Activated T-cell treated with anti-CD3 and anti-CD28 coated beads, Interleukin-2, amount 50 U/mL, for 4 hours (primary cell): ENCODE results near the gene CCDC17. TPM values are rescaled to one million over a fixed set of nuclear protein-coding genes. Genes with fewer than 3 reads are reported as not detected.
A peak's percentile ranks its signal among the peaks of the same experiment; 100 is the strongest.

ENCODE experiments used
- ATAC-seq, 2 donors: fragments of 200-7000 bp; cut with Tn5 transposase; one replicate each; pipeline ENCODE4 v1.10.0; 2021
- DNase-seq: peaks from one replicate; pipeline ENCODE4 v3.0.0-alpha.2; 2020
- H3K27me3 Mint-ChIP-seq: one replicate; pipeline ENCODE4 v1.8.0; 2021; ENCODE audit warnings: low read depth, mixed read lengths
- H3K36me3 Mint-ChIP-seq: one replicate; pipeline ENCODE4 v1.8.0; 2022; ENCODE audit warnings: mixed read lengths; ENCODE audit not compliant: insufficient read depth
- H3K4me1 Mint-ChIP-seq: one replicate; pipeline ENCODE4 v1.8.0; 2021; ENCODE audit warnings: low read depth, mixed read lengths
- H3K4me3 Mint-ChIP-seq: one replicate; pipeline ENCODE4 v1.8.0; 2021; ENCODE audit warnings: mild to moderate bottlenecking, moderate library complexity, mixed read lengths
- H3K9me3 Mint-ChIP-seq: one replicate; pipeline ENCODE4 v1.8.0; 2021; ENCODE audit warnings: mixed read lengths
- total RNA-seq, 3 donors: library from RNA; stranded (reverse); gene quantifications; one replicate each; pipeline ENCODE4 v1.2.1, GENCODE V29; 2021

Gene CCDC17
- total RNA-seq, result 1 to 10 TPM; 1.1 to 2.3 (median 1.6) TPM

DNA sequence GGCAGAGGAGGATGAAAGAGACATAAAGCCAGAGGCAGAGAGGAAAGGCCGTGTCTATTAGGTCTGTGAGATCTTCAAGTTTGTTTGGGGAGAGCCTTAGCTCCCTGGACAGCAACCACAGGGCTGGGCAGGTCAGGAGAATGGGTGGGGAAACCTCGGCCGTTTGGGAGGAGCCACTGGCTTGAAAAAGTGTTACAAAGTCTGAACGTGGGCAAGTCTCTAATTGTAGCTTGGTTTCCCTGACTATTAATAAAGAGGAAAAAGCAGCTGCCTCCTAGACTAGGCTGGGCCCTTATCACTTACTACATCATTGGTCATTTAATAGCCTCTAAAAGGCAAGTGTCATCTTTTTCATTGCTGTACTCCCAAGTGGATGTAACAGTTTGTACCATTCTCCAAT is at the start of gene CCDC17:
Gene CCDC17, minus strand, starts transcription at position 83 of the 400 bp plus-strand sequence. CDS start 145 bp downstream, outside the sequence.
- Mint-ChIP-seq H3K36me3 (peaks cover 24% of the 10 kb centered on the region), H3K4me3 (no peak within 1 kb of the TSS), H3K9me3 (no peaks in the 10 kb centered on the region), H3K4me1 (no peaks in the 10 kb centered on the region), H3K27me3 (no peaks in the 10 kb centered on the region)
- ATAC-seq (no peak), DNase-seq (no peak)

DNA sequence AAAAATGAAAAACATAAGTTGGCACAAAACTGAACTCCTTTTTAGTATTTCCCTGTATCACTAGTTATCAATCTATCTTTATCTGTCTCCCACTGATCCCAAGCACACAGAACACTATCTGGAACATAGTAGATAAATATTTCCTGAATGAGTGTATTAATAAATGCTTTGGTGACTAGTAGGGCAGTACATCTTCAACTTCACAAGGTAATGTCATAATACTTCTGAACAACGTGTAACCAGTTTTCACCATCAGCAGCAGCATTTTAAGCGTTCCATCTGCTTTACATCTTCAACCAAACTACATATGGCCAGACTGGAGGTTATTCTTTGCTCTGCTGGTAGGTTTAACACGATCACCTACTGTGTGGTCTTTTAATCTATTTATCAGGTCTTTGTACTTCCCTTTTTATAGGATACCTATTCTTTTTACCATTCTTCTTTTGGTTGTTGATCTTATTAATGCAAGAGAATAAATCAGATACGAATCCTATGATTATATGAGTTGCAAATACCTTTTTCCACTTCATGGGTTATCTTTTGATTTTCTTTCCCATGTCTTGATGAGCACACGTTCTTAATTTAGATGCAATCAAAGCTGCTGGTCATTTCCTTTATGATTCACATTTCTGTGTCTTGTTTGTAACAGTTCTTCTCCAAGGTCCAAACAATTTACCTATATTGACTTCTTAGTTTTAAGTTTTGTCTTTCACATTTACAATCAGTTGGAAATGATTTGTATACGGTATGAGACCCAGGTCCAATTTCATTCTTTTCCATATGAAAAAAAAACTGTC is 46.2 kb upstream of the CCDC17 start:
- no peak for DNase-seq
- peaks cover 65% of the 10 kb centered on the region for H3K4me1 Mint-ChIP-seq

DNA sequence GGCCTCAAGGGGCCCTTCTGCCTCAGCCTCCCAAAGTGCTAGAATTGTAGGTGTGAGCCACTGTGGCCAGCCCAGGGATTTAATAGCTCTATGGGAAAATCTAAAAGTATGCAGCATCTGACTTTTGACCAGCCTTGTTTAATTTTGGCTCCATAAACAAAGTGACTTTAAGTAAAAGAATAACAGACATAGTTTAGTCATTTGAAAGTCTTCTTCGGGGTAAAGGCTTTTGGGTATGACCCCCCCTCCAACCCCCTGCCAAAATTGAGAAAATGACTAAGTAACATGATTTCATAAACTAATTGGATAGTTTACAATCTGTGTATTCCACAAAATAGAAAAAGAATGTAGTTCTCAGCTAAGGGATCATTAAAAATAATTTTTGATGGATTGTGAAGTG is 45.5 kb upstream of the CCDC17 start:
- Mint-ChIP-seq H3K4me1 (peaks cover 61% of the 10 kb centered on the region), H3K9me3 (no peaks in the 10 kb centered on the region), H3K36me3 (peaks cover 4% of the 10 kb centered on the region), H3K4me3 (no peak overlapping the region), H3K27me3 (no peaks in the 10 kb centered on the region)
- DNase-seq (no peak), ATAC-seq (no peak)

More for the DNA sequence above, 46.2 kb upstream of the CCDC17 start:
- no peak for ATAC-seq
- Mint-ChIP-seq H3K9me3 (no peaks in the 10 kb centered on the region), H3K36me3 (peaks cover 6% of the 10 kb centered on the region), H3K4me3 (no peak overlapping the region), H3K27me3 (no peaks in the 10 kb centered on the region)

DNA sequence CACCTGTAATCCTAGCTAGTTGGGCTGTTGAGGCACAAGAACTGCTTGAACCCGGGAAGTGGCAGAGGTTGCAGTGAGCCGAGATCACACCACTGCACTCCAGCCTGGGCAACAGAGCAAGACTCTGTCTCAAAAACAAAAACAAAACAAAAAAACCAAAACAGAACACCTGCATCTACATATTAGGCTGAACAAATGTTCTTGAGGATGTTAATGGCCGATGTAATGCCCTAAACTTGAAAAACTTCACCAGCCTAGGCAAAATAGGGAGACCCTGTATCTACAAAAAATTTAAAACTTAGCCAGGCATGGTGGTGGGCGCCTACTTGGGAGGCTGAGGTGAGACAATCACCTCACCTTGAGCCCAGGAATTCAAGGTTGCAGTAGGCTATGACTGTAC is 44.7 kb upstream of the CCDC17 start:
- Mint-ChIP-seq H3K36me3 (peaks cover 4% of the 10 kb centered on the region), H3K4me1 (peaks cover 56% of the 10 kb centered on the region), H3K9me3 (no peaks in the 10 kb centered on the region), H3K27me3 (no peaks in the 10 kb centered on the region), H3K4me3 (no peak overlapping the region)
- DNase-seq (no peak), ATAC-seq (no peak)

DNA sequence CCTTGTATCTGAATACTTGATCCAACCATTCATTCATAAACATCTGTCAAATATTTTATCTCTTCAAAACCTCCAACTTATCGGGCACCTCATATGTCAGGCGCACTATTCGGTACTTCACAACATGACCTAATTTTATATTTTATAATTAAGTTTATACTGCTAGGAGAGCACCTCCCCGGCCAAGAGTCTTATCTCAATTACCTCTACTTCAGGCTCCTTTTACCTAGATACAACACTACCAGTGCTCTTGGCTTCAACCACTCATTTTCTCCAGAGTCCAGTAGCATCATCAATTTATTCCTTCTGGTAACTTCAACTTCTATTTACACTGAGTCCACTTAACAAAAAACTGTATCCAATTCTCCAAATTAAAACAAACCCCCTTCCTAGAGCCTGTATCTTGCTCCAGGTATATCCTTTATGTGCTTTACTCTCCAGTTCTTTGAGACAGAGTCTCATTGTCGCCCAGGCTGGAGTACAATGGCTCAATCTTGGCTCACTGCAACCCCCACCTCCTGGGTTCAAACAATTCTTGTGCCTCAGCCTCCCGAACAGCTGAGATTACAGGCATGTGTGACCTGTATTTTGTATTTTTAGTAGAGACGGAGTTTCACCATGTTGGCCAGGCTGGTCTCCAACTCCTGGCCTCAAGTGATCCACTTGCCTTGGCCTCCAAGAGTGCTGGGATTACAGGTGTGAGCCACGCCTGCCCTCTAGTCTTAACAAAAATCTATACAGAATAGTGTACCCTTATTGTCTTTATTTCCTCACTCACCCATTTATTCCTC is 43.7 kb upstream of the CCDC17 start:
- ATAC-seq (no peak), DNase-seq (no peak)
- Mint-ChIP-seq H3K4me3 (no peak overlapping the region), H3K27me3 (no peaks in the 10 kb centered on the region), H3K4me1 (peaks cover 52% of the 10 kb centered on the region), H3K36me3 (peaks cover 7% of the 10 kb centered on the region), H3K9me3 (no peaks in the 10 kb centered on the region)

DNA sequence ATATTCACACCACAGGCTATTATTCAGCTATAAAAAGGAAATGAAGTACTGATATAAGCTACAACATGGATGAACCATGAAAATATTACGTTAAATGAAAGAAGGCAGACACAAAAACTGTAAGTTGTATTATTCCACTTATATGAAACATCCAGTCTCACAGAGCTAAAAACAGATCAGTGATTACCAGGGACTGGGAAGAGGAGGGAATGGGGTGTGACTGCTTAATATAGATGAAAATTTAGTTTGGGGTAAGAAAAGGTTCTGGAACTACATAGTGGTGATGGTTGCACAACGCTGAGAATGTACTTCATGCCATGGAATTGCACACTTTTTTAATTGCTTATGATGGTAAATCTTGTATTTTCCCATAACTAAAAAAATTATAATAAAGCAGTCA is 43.0 kb upstream of the CCDC17 start:
- no peak for ATAC-seq
- H3K9me3 Mint-ChIP-seq, result no peaks in the 10 kb centered on the region
- DNase-seq, result no peak
- peaks cover 47% of the 10 kb centered on the region for H3K4me1 Mint-ChIP-seq
- H3K36me3 Mint-ChIP-seq, result peaks cover 7% of the 10 kb centered on the region
- H3K27me3 Mint-ChIP-seq, result no peaks in the 10 kb centered on the region
- H3K4me3 Mint-ChIP-seq, result no peak overlapping the region

DNA sequence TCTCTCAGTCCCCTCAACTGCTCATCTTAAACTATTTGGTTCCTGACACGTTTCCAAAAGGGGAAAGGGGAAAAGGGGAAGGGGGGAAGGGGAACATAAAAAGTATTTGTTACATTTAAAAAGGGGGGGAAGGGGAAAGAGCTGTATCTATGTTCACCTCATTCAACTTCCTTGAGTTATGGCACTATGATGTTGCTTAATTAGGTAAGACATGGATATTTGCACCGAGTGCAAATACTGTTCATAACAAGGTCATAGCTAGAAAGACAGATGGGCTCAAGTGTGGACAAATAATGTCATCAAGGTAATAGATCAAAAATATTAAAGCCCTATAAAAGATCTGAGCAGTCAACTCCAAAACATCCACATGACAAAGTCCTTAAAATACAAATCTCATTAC is 36.5 kb upstream of the CCDC17 start:
- H3K9me3 Mint-ChIP-seq, result no peaks in the 10 kb centered on the region
- DNase-seq (no peak), ATAC-seq (no peak)
- peaks cover 11% of the 10 kb centered on the region for H3K4me1 Mint-ChIP-seq
- no peaks in the 10 kb centered on the region for H3K27me3 Mint-ChIP-seq
- H3K4me3 Mint-ChIP-seq, result no peak overlapping the region
- peaks cover 33% of the 10 kb centered on the region for H3K36me3 Mint-ChIP-seq

DNA sequence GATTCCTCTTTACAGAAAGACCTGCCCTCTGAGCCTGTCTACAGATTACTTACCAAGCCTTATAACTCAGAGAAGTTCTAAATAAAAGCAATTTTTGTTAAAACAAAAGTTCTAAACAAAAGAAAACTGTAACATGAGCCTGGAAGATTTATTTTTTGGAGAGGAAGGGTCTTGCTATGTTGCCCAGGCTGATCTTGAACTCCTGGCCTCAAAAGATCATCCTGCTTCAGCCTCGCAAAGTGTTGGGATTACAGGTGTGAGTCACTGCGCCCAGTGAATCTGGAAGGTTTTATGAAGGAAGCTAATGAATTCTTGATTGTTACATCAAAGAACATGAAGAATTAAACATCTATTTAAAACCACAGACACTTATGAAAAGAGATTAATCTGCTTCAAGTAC is 35.4 kb upstream of the CCDC17 start:
- H3K4me3 Mint-ChIP-seq, result no peak overlapping the region
- peaks cover 41% of the 10 kb centered on the region for H3K36me3 Mint-ChIP-seq
- no peaks in the 10 kb centered on the region for H3K27me3 Mint-ChIP-seq
- DNase-seq, result no peak
- H3K9me3 Mint-ChIP-seq, result no peaks in the 10 kb centered on the region
- no peak for ATAC-seq
- H3K4me1 Mint-ChIP-seq, result peaks cover 13% of the 10 kb centered on the region

DNA sequence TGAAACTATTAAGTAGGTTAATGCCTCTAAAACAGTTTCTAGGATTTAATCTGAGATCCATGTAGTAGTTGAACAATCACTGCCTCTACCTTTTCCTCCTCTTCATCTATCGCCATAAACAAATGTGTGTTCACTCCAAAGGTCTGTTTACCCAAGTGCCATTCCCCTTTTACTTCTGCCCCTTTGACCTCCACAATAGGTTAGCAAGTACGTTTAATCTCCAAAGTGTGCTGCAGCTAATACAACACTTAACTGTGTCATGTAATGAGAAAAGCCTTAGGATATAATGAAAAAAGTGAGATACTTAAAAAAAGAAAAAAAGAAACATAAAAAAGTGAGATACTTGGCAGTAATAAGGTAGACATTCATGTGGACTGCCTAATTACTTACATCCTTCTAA is 34.3 kb upstream of the CCDC17 start:
- ATAC-seq (no peak), DNase-seq (no peak)
- Mint-ChIP-seq H3K4me3 (no peak overlapping the region), H3K4me1 (peaks cover 10% of the 10 kb centered on the region), H3K27me3 (no peaks in the 10 kb centered on the region), H3K9me3 (no peaks in the 10 kb centered on the region), H3K36me3 (peaks cover 38% of the 10 kb centered on the region)

DNA sequence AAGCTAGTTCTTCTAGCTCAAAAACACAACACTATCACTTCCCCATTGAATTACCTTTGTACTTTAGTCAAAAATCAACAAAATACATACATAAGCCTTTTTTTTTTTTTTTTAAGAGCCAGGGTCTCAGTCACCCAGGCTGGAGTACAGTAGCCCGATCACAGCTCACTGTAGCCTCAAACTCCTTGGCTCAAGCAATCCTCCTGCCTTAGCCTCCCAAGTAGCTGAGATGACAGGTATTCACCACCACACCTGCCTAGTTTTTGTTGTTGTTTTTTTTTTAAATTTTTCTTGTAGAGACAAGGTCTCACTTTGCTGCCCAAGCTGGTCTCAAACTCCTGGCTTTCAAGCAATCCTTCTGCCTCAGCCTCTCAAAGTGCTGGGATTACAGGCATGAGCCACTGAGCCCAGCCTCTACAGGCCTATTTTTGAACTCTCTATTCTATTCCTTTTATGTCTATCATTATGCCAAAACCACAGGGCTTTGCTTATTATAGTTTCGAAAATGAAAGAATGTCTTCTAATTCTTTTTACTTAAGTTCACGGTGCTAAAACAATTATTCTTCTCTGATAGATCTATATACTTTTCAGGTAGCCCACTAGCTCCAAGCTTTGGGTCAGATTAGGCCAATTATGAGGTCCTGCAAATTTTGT is 32.8 kb upstream of the CCDC17 start:
- DNase-seq (no peak), ATAC-seq (no peak)
- H3K4me1 Mint-ChIP-seq, result peaks cover 7% of the 10 kb centered on the region
- no peaks in the 10 kb centered on the region for H3K9me3 Mint-ChIP-seq
- no peaks in the 10 kb centered on the region for H3K27me3 Mint-ChIP-seq
- peaks cover 46% of the 10 kb centered on the region for H3K36me3 Mint-ChIP-seq
- no peak overlapping the region for H3K4me3 Mint-ChIP-seq

DNA sequence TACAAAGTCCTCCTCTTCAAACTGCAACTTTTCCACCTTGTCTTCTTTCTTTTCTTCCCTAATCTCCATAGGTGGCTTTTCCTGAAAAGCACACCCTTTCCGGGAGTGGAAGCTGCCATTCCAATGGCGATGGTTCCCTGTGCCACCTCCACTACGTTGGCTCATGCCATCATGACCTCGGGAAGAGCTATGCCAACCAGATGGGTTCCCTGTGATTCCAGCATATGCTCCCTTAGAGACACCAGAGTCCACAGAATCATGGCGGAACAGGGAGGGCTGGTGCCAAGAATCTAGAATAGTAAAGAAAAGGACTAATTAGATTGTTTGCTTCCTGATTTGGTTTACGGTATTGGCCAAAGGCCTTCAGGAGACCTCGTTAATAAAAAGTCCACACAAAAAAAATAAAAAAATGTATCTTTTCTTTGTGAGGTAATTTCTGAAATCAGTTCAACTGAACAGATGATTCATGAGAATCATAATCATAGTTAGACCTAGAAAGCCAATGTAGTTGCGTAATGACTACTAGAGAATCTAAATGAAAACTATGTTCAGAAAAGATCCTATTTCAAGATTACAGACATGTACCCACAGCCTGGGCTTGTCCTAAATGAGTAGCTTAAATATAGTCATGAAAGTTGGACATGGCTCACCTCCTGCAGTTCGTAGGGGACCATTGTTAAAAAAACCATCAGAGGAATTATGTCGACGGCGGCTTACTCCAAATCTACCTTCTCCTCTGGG is 30.9 kb upstream of the CCDC17 start:
- DNase-seq (no peak), ATAC-seq (peak; percentile 86 to 87)
- Mint-ChIP-seq H3K4me3 (no peak overlapping the region), H3K36me3 (peaks cover 56% of the 10 kb centered on the region), H3K4me1 (peaks cover 12% of the 10 kb centered on the region), H3K9me3 (no peaks in the 10 kb centered on the region), H3K27me3 (no peaks in the 10 kb centered on the region)

DNA sequence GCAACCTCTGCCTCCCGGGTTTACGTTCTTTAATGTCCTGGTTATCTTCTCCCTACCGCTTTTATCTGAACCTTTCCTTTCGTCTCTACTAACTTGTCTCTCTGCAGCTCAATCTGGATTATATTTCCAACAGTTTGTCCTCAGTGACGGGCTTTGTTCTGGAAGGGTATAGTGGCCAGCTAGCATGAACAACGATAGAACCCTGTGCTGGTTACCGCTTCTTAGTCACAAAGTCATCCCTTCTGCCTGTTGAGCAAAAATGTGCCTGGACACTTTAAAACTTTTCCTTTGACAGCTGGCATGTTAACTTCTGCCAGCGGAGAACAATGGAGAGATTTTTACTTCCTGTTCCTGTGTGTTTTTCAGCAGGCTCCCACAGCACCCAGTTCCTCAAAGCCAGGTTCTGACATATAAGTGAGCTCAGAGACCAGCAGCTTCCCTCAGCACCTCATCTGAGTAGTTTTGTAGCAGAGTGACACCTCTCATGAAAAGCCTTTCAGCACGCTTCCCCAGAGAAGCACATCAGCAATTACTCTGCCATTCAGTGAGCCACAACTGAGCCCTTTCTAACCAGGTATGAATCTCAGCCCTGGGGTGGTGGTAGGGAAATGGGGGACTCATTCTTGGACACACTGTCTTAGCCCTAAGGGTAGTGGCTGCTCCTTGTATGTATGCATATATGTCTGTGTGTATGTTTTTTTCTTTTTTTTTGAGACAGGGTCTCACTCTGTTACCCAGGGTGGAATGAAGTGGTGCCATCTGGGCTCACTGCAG is 23.6 kb upstream of the CCDC17 start:
- Mint-ChIP-seq H3K4me3 (no peak overlapping the region), H3K27me3 (no peaks in the 10 kb centered on the region), H3K9me3 (no peaks in the 10 kb centered on the region), H3K36me3 (peaks cover 33% of the 10 kb centered on the region), H3K4me1 (peaks cover 8% of the 10 kb centered on the region)
- no peak for ATAC-seq
- no peak for DNase-seq

DNA sequence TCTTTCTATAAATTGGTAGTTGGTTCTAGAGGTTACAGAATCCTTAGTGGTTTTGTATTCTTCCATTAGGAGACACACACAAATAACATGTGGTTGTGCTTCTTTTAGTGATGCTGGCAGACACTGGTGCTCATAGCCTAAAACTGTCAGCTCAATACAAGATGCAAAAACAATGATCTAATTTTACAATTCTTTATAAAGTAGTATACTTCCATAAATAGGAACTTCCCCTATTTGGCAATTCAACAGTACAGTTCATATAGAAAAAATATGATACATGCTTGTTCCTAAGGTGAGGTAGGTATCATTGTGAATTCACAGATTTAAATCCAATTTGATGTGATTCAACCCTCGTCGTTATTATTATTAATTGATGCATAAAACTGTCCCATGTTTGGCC is 20.8 kb upstream of the CCDC17 start:
- H3K36me3 Mint-ChIP-seq, result peaks cover 24% of the 10 kb centered on the region
- peaks cover 4% of the 10 kb centered on the region for H3K4me1 Mint-ChIP-seq
- no peaks in the 10 kb centered on the region for H3K9me3 Mint-ChIP-seq
- H3K27me3 Mint-ChIP-seq, result no peaks in the 10 kb centered on the region
- DNase-seq, result no peak
- H3K4me3 Mint-ChIP-seq, result no peak overlapping the region
- ATAC-seq, result no peak
